Activated naive CD8-positive, alpha-beta T cell treated with anti-CD3 and anti-CD28 coated beads, Interleukin-2, amount 50 U/mL, for 24 hours (primary cell): ENCODE measurements around the gene TOMM40L.
"Not testable (repeated sequence)": the region's sequence is repeated elsewhere in the genome, so short reads cannot be mapped to it uniquely, and the experiment has no call there.

ENCODE experiments used
- ATAC-seq: fragments of 150-1000 bp; cut with Tn5 transposase; one replicate; pipeline ENCODE4 v1.10.0; 2021
- DNase-seq: peaks from one replicate; pipeline ENCODE4 v3.0.0; 2021
- H3K27ac Mint-ChIP-seq: one replicate; pipeline ENCODE4 v1.8.0; 2021; ENCODE audit warnings: mild to moderate bottlenecking, mixed read lengths
- H3K27me3 Mint-ChIP-seq: one replicate; pipeline ENCODE4 v1.8.0; 2021; ENCODE audit warnings: mixed read lengths
- H3K36me3 Mint-ChIP-seq: one replicate; pipeline ENCODE4 v1.8.0; 2021; ENCODE audit warnings: low read depth, mixed read lengths
- H3K4me1 Mint-ChIP-seq: one replicate; pipeline ENCODE4 v1.8.0; 2021; ENCODE audit warnings: mixed read lengths
- H3K4me3 Mint-ChIP-seq: one replicate; pipeline ENCODE4 v1.8.0; 2021; ENCODE audit warnings: mild to moderate bottlenecking, moderate library complexity, mixed read lengths
- H3K9me3 Mint-ChIP-seq: one replicate; pipeline ENCODE4 v1.8.0; 2021; ENCODE audit warnings: mixed read lengths

Gene TOMM40L

GRCh38 chr1:161223805-161224694 lies 1.8 kb upstream of the TOMM40L start:
- Mint-ChIP-seq H3K27ac (peak overlapping the region; percentile 43), H3K9me3 (no peaks in the 10 kb centered on the region), H3K27me3 (peaks cover 2% of the 10 kb centered on the region), H3K4me1 (peaks cover 55% of the 10 kb centered on the region), H3K4me3 (no peak overlapping the region), H3K36me3 (peaks cover 13% of the 10 kb centered on the region)
- ATAC-seq (no peak), DNase-seq (no peak)

- H3K4me1 Mint-ChIP-seq, result peaks cover 49% of the 10 kb centered on the region
- DNase-seq, H3K4me3 Mint-ChIP-seq, H3K27ac Mint-ChIP-seq, H3K9me3 Mint-ChIP-seq, H3K27me3 Mint-ChIP-seq, ATAC-seq: not testable (repeated sequence)
- H3K36me3 Mint-ChIP-seq, result peaks cover 15% of the 10 kb centered on the region
Observed at GRCh38 chr1:161224695-161225087, 1.2 kb upstream of the TOMM40L start.

- peaks cover 2% of the 10 kb centered on the region for H3K27me3 Mint-ChIP-seq
Observed at GRCh38 chr1:161225178-161225533, 704 bp upstream of the TOMM40L start.

DNA sequence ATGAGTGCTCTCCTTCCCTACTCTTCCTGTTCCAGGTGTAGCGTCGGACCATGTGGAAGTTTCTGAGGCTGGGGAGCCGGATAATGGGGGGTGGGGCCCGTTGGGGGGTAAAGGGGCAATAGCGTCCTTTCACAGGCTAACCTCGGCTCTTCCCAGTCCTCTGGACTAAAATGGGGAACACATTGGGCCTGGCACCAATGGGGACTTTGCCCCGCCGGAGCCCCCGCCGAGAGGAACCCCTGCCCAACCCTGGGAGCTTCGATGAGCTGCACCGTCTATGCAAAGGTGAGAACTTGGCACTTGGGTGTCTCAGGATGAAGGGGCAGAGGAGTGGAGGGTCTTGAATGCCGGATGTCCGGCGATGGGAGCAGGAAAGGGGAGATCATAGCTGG lies 456 bp downstream of the TOMM40L start:
- peak overlapping the region; percentile 98 for H3K4me3 Mint-ChIP-seq
- H3K36me3 Mint-ChIP-seq, result peaks cover 18% of the 10 kb centered on the region
- H3K27me3 Mint-ChIP-seq, result peaks cover 2% of the 10 kb centered on the region
- DNase-seq (no peak), ATAC-seq (no peak)
- H3K27ac Mint-ChIP-seq, result peak overlapping the region; percentile 97
- H3K9me3 Mint-ChIP-seq, result no peaks in the 10 kb centered on the region
- H3K4me1 Mint-ChIP-seq, result peaks cover 37% of the 10 kb centered on the region

More at GRCh38 chr1:161225178-161225533, 704 bp upstream of the TOMM40L start:
- ATAC-seq (peak; percentile 3), DNase-seq (no peak)
- Mint-ChIP-seq H3K36me3 (peaks cover 15% of the 10 kb centered on the region), H3K4me1 (peaks cover 44% of the 10 kb centered on the region), H3K27ac (peak overlapping the region; percentile 97), H3K9me3 (no peaks in the 10 kb centered on the region), H3K4me3 (peak overlapping the region; percentile 98)

- no peak for ATAC-seq
- peak overlapping the region; percentile 98 for H3K4me3 Mint-ChIP-seq
- peak overlapping the region; percentile 97 for H3K27ac Mint-ChIP-seq
- H3K4me1 Mint-ChIP-seq, result peaks cover 34% of the 10 kb centered on the region
- peaks cover 18% of the 10 kb centered on the region for H3K36me3 Mint-ChIP-seq
- no peak for DNase-seq
- H3K9me3 Mint-ChIP-seq, result no peaks in the 10 kb centered on the region
- peaks cover 2% of the 10 kb centered on the region for H3K27me3 Mint-ChIP-seq
Observed at GRCh38 chr1:161226759-161227158, 899 bp downstream of the TOMM40L start.

- Mint-ChIP-seq H3K9me3 (no peaks in the 10 kb centered on the region), H3K27me3 (peaks cover 2% of the 10 kb centered on the region), H3K4me3 (peak overlapping the region; percentile 98), H3K27ac (peak overlapping the region; percentile 97), H3K4me1 (peaks cover 30% of the 10 kb centered on the region), H3K36me3 (peaks cover 18% of the 10 kb centered on the region)
- peak; percentile 47 for ATAC-seq
- DNase-seq, result peak; percentile 91
Observed at GRCh38 chr1:161227196-161227871, 1.5 kb downstream of the TOMM40L start.

- ATAC-seq (no peak), DNase-seq (no peak)
- peaks cover 18% of the 10 kb centered on the region for H3K36me3 Mint-ChIP-seq
- H3K9me3 Mint-ChIP-seq, result no peaks in the 10 kb centered on the region
- peaks cover 2% of the 10 kb centered on the region for H3K27me3 Mint-ChIP-seq
- H3K27ac Mint-ChIP-seq, result no peak overlapping the region
- peaks cover 29% of the 10 kb centered on the region for H3K4me1 Mint-ChIP-seq
- peak overlapping the region; percentile 98 for H3K4me3 Mint-ChIP-seq
Observed at GRCh38 chr1:161228032-161228431, 2.2 kb downstream of the TOMM40L start.

GRCh38 chr1:161229896-161230295 lies 4.0 kb downstream of the TOMM40L start:
- H3K4me1 Mint-ChIP-seq, result peaks cover 26% of the 10 kb centered on the region
- H3K9me3 Mint-ChIP-seq, result no peaks in the 10 kb centered on the region
- H3K27ac Mint-ChIP-seq, result peak overlapping the region; percentile 35
- H3K27me3 Mint-ChIP-seq, result no peaks in the 10 kb centered on the region
- ATAC-seq (no peak), DNase-seq (no peak)
- H3K4me3 Mint-ChIP-seq, result no peak overlapping the region
- H3K36me3 Mint-ChIP-seq, result peaks cover 18% of the 10 kb centered on the region

GRCh38 chr1:161230762-161231161 lies 4.9 kb downstream of the TOMM40L start:
- H3K4me1 Mint-ChIP-seq, result peaks cover 19% of the 10 kb centered on the region
- peaks cover 18% of the 10 kb centered on the region for H3K36me3 Mint-ChIP-seq
- H3K27ac Mint-ChIP-seq, result no peak overlapping the region
- no peaks in the 10 kb centered on the region for H3K27me3 Mint-ChIP-seq
- DNase-seq, result no peak
- H3K4me3 Mint-ChIP-seq, result no peak overlapping the region
- no peak for ATAC-seq
- H3K9me3 Mint-ChIP-seq, result no peaks in the 10 kb centered on the region

DNA sequence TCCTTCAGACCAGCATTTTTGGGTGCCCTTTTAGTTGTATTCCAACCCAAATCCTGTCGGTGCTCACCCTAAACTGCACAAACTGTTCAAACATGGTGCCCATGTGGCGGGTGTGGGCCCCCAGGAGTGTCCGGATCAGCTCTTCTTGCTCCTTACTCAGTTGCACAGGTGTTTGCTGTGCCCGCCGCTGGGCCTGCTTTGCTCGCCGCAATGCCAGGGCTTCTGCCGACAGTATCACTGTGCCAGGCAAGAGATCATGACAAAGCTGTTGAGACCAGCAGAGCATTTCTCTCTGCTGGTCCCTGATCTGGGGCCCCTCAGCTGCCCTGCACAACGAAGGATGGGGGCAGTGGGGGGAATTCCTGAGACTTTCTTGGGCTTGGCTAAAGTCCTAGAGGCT lies 7.2 kb downstream of the TOMM40L start:
- no peak overlapping the region for H3K4me3 Mint-ChIP-seq
- ATAC-seq, result no peak
- H3K4me1 Mint-ChIP-seq, result no peaks in the 10 kb centered on the region
- no peak overlapping the region for H3K27ac Mint-ChIP-seq
- H3K27me3 Mint-ChIP-seq, result no peaks in the 10 kb centered on the region
- DNase-seq, result no peak
- peaks cover 13% of the 10 kb centered on the region for H3K36me3 Mint-ChIP-seq
- H3K9me3 Mint-ChIP-seq, result no peaks in the 10 kb centered on the region

DNA sequence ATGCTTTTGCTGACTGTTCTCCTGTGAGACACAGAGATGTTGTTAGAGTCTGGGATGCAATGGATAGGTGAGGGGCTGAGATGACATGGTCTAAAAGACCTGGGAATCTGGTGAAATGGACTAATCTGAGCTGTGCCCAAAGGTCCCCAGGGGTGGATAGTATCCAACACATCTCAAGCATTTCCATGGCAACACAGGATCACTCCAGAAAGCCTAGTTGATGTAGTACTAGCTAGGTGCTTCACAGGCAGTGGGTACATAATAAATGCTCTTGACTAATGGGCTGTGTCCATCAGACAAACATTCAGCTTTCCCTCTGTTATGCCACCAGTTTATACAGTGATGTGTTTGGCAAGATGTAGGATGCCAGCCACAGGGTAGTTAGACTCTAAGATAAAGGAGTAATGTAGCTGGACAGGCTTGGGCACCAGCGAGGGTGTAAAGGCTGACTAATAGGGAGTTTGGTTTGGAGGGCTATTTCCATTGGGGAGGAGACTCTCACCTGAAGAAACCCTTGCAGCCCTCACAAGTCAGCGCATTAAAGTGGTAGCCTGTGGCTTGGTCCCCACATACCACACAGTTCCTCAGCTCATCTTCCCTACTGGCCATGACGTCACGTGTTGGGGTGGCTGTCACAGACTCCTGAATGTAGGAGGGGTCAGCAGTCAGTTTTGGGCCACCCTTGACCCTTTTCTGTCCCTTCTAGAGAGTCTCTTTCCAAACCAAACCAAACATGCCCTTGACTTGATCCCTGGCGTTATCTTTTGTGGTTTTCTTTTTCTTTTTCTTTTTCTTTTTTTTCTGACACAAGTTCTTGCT lies 10.3 kb downstream of the TOMM40L start:
- Mint-ChIP-seq H3K4me1 (no peaks in the 10 kb centered on the region), H3K4me3 (no peak overlapping the region), H3K36me3 (no peaks in the 10 kb centered on the region), H3K27me3 (peaks cover 3% of the 10 kb centered on the region), H3K9me3 (no peaks in the 10 kb centered on the region), H3K27ac (no peak overlapping the region)
- DNase-seq (no peak), ATAC-seq (no peak)

DNA sequence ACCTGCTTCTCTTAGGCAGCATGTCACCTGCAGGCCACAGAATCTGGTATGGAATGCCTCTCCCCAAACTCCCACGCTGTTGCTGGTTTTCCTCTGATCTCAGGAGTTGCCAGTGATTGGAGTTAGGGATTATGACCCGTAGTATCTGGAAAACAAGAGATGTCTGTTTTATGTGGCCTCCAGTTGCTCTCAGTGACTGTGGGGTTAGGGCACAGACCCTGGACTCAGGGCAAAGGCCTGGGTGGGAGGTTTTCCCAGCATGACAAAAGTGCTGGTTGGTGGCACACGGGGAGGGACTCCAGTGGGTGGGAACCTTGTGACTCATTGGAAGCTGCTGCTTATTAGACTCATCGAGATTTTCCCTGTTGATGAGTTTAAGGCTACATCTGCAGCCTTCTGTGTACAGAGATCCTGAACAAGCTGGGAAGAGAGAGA lies 12.2 kb downstream of the TOMM40L start, which contains the start of gene NR1I3:
NR1I3 (minus strand) TSS at position 165 of the 435 bp plus-strand sequence. CDS start 1,638 bp downstream, outside the sequence.
- H3K4me1 Mint-ChIP-seq, result no peaks in the 10 kb centered on the region
- no peak for ATAC-seq
- no peak within 1 kb of the TSS for H3K27ac Mint-ChIP-seq
- no peak within 1 kb of the TSS for H3K4me3 Mint-ChIP-seq
- no peaks in the 10 kb centered on the region for H3K9me3 Mint-ChIP-seq
- H3K36me3 Mint-ChIP-seq, result no peaks in the 10 kb centered on the region
- H3K27me3 Mint-ChIP-seq, result peaks cover 7% of the 10 kb centered on the region
- no peak for DNase-seq

GRCh38 chr1:161241682-161242081 lies 15.8 kb downstream of the TOMM40L start:
- Mint-ChIP-seq H3K4me3 (no peak overlapping the region), H3K9me3 (no peaks in the 10 kb centered on the region), H3K4me1 (no peaks in the 10 kb centered on the region), H3K27ac (no peak overlapping the region), H3K36me3 (no peaks in the 10 kb centered on the region), H3K27me3 (peaks cover 11% of the 10 kb centered on the region)
- ATAC-seq (no peak), DNase-seq (no peak)

- Mint-ChIP-seq H3K27me3 (peaks cover 11% of the 10 kb centered on the region), H3K36me3 (no peaks in the 10 kb centered on the region), H3K27ac (no peak overlapping the region), H3K4me3 (no peak overlapping the region), H3K9me3 (no peaks in the 10 kb centered on the region), H3K4me1 (no peaks in the 10 kb centered on the region)
- ATAC-seq, result no peak
- no peak for DNase-seq
Observed at GRCh38 chr1:161242313-161242712, 16.5 kb downstream of the TOMM40L start.
